Measurements from ENCODE around the gene DDR1. TPM values are rescaled to one million over a fixed set of nuclear protein-coding genes. Genes with fewer than 3 reads are reported as not detected.
"Not testable (repeated sequence)": the region's sequence is repeated elsewhere in the genome, so short reads cannot be mapped to it uniquely, and the experiment has no call there.

Gene DDR1
- total RNA-seq, 1 experiment from 2014 or later: 115 TPM

DNA sequence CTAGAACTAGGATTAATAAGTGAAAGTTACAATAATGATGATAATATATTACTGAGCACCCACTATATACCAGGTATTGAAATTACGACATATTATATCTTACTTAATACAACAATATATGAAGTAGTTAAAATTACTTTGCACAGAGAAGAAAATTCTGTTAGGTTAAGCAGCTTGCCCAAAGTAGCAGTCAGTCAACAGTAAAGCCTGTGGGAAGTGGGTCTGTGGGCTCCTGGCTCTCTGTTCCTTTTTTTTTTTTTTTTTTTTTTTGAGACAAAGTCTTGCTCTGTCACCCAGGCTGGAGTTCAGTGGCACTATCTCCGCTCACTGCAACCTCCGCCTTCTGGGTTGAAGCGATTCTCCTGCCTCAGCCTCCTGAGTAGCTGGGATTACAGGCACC lies 18.9 kb downstream of the DDR1 start:
- no peaks in the 10 kb centered on the region for H3K27me3 ChIP-seq (replicated peaks; ENCODE audit: control insufficient read depth, insufficient read depth, low read length)
- Mint-ChIP-seq H3K4me1 (ENCODE audit: low read depth, unreplicated experiment) (peaks cover 9% of the 10 kb centered on the region), H3K4me3 (ENCODE audit: unreplicated experiment) (no peak overlapping the region), H3K36me3 (ENCODE audit: insufficient read depth, unreplicated experiment) (peaks cover 15% of the 10 kb centered on the region), H3K27ac (ENCODE audit: unreplicated experiment) (no peak overlapping the region), H3K27me3 (ENCODE audit: insufficient read depth, unreplicated experiment) (no peaks in the 10 kb centered on the region), H3K9me3 (ENCODE audit: unreplicated experiment) (no peaks in the 10 kb centered on the region)
- H3K4me3 ChIP-seq (ENCODE audit: low read depth, low read length): no peak overlapping the region
- CTCF ChIA-PET: interaction anchor here (0.6 to 0.7 kb wide), 2 partner anchors 63 to 148 kb away, joined by 4 to 10 read pairs; no protein-coding TSS in a partner anchor
- no peak for DNase-seq
- no TSS peak for BruUV-seq (replicated peaks)
- H3K4me1 ChIP-seq: peaks cover 4% of the 10 kb centered on the region; the same call in 1 of the 2 replicates
- intact Hi-C loops (cut with micrococcal nuclease; ENCODE audit: unreplicated experiment): no loop called here
- no peaks in the 10 kb centered on the region for H3K9me3 ChIP-seq
- POLR2A ChIA-PET: interaction anchor here (1.4 kb wide), 1 partner anchor 10 kb away, joined by 5 read pairs; the partner anchor contains the start of gene VARS2
- TF ChIP-seq, protein P1, sequence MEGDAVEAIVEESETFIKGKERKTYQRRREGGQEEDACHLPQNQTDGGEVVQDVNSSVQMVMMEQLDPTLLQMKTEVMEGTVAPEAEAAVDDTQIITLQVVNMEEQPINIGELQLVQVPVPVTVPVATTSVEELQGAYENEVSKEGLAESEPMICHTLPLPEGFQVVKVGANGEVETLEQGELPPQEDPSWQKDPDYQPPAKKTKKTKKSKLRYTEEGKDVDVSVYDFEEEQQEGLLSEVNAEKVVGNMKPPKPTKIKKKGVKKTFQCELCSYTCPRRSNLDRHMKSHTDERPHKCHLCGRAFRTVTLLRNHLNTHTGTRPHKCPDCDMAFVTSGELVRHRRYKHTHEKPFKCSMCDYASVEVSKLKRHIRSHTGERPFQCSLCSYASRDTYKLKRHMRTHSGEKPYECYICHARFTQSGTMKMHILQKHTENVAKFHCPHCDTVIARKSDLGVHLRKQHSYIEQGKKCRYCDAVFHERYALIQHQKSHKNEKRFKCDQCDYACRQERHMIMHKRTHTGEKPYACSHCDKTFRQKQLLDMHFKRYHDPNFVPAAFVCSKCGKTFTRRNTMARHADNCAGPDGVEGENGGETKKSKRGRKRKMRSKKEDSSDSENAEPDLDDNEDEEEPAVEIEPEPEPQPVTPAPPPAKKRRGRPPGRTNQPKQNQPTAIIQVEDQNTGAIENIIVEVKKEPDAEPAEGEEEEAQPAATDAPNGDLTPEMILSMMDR (IDR thresholded peaks at IDR 0.05; ENCODE audit: insufficient read depth in 1 of 2, low read depth in 1 of 2, low read length in 1 of 2, severe bottlenecking in 1 of 2, unreplicated experiment in 1 of 2): no peak
- H3K36me3 ChIP-seq (ENCODE audit: control insufficient read depth, insufficient read depth, low read length): no peaks in the 10 kb centered on the region; the same call in 1 of the 2 replicates

GRCh38 chr6:30907290-30907757 lies 23.0 kb downstream of the DDR1 start:
- H3K4me1 Mint-ChIP-seq (ENCODE audit: low read depth, unreplicated experiment): peaks cover 16% of the 10 kb centered on the region
- H3K9me3 Mint-ChIP-seq (ENCODE audit: unreplicated experiment); H3K36me3 ChIP-seq (ENCODE audit: control insufficient read depth, insufficient read depth, low read length); BruUV-seq (replicated peaks); H3K27me3 Mint-ChIP-seq (ENCODE audit: insufficient read depth, unreplicated experiment); H3K4me1 ChIP-seq; intact Hi-C loops (cut with micrococcal nuclease; ENCODE audit: unreplicated experiment); H3K9me3 ChIP-seq; H3K27me3 ChIP-seq (replicated peaks; ENCODE audit: control insufficient read depth, insufficient read depth, low read length): not testable (repeated sequence)
- H3K36me3 Mint-ChIP-seq (ENCODE audit: insufficient read depth, unreplicated experiment): peaks cover 16% of the 10 kb centered on the region
- ChIA-PET POLR2A (interaction anchor here (0.6 to 1.0 kb wide), 3 partner anchors 25 to 640 kb away, joined by 3 to 6 read pairs (median 3); partner anchors contain the start of genes NFKBIL1 and TUBB), CTCF (interaction anchor here (0.6 to 1.4 kb wide), 11 partner anchors 23 to 285 kb away, joined by 3 to 19 read pairs (median 5); partner anchors contain the start of gene DDR1)
- H3K27ac Mint-ChIP-seq (ENCODE audit: unreplicated experiment): peak overlapping the region; percentile 60
- peak in 1 of 2 experiments; percentile 23 for DNase-seq
- H3K4me3 Mint-ChIP-seq (ENCODE audit: unreplicated experiment): peak overlapping the region; percentile 90
- H3K4me3 ChIP-seq (ENCODE audit: low read depth, low read length): peak overlapping the region; percentile 76

GRCh38 chr6:30907758-30908591 lies 23.7 kb downstream of the DDR1 start, which contains the start of gene GTF2H4:
Gene GTF2H4 (plus strand): TSS chr6:30908207.
- H3K4me1 ChIP-seq: peaks cover 9% of the 10 kb centered on the region; the same call in 1 of the 2 replicates
- Mint-ChIP-seq H3K9me3 (ENCODE audit: unreplicated experiment) (no peaks in the 10 kb centered on the region), H3K27ac (ENCODE audit: unreplicated experiment) (peak within 1 kb of the TSS; percentile 60), H3K4me3 (ENCODE audit: unreplicated experiment) (peak within 1 kb of the TSS; percentile 90), H3K36me3 (ENCODE audit: insufficient read depth, unreplicated experiment) (peaks cover 12% of the 10 kb centered on the region), H3K27me3 (ENCODE audit: insufficient read depth, unreplicated experiment) (no peaks in the 10 kb centered on the region), H3K4me1 (ENCODE audit: low read depth, unreplicated experiment) (peaks cover 9% of the 10 kb centered on the region)
- CTCF ChIA-PET: interaction anchor here (0.6 to 1.4 kb wide), 11 partner anchors 23 to 284 kb away, joined by 3 to 19 read pairs (median 5); partner anchors contain the start of gene DDR1
- BruUV-seq (replicated peaks): no TSS peak
- intact Hi-C loops (cut with micrococcal nuclease; ENCODE audit: unreplicated experiment): loop anchor here (2.0 kb wide), 1 partner anchor 25 kb away; no protein-coding TSS in a partner anchor
- peak within 1 kb of the TSS; percentile 76 for H3K4me3 ChIP-seq (ENCODE audit: low read depth, low read length)
- H3K27me3 ChIP-seq (replicated peaks; ENCODE audit: control insufficient read depth, insufficient read depth, low read length): no peaks in the 10 kb centered on the region
- H3K9me3 ChIP-seq: no peaks in the 10 kb centered on the region
- H3K36me3 ChIP-seq (ENCODE audit: control insufficient read depth, insufficient read depth, low read length): no peaks in the 10 kb centered on the region; the same call in 1 of the 2 replicates
- TF ChIP-seq, protein P1 (IDR thresholded peaks at IDR 0.05; ENCODE audit: insufficient read depth in 1 of 2, low read depth in 1 of 2, low read length in 1 of 2, severe bottlenecking in 1 of 2, unreplicated experiment in 1 of 2): no peak
- DNase-seq: peak; percentile 95 to 98
- POLR2A ChIA-PET: interaction anchor here (0.5 to 1.0 kb wide), 4 partner anchors 24 to 639 kb away, joined by 3 to 6 read pairs (median 4); partner anchors contain the start of genes DDR1, NFKBIL1 and TUBB

Measured in Caco-2 (cell line).